DOHH2 (cell line): ENCODE results near the gene DGKB.

Source experiments
- EZH2phosphoT487 ChIP-seq: fragments of 200-600 bp; sonication (generic); IDR thresholded peaks from 2 replicates; pipeline ENCODE4 v1.6.1; 2017; ENCODE audit warnings: borderline replicate concordance, mild to moderate bottlenecking, antibody characterized with exemption, low read length, moderate library complexity, mixed read lengths
- TF ChIP-seq, protein P1 (sequence below): fragments of 200-600 bp; sonication (generic); IDR thresholded peaks from one replicate; pipeline ENCODE4 v1.5.1; 2014; ENCODE audit warnings: antibody characterized with exemption, mild to moderate bottlenecking, low read depth, low read length; ENCODE audit not compliant: poor library complexity, severe bottlenecking

DNA sequence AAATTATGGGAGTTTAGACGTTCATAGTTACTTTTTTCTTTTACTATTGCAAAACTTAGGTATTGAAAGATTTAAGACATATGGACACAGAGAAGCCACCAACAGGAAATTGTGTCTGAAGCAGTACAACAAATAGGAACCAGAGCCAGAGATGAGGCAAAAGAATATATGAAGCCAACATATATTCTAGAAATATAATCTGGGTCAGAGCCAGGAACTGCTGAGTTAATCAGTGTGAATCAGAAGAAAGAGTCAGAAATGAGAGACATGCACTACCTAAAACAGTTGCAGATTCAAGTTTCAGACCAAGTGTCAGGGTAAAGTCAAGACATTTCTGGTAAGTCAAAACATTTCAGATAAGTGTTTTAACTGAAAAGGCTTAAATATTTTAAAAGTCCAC is 67.7 kb downstream of the DGKB start:
- TF ChIP-seq, protein P1, sequence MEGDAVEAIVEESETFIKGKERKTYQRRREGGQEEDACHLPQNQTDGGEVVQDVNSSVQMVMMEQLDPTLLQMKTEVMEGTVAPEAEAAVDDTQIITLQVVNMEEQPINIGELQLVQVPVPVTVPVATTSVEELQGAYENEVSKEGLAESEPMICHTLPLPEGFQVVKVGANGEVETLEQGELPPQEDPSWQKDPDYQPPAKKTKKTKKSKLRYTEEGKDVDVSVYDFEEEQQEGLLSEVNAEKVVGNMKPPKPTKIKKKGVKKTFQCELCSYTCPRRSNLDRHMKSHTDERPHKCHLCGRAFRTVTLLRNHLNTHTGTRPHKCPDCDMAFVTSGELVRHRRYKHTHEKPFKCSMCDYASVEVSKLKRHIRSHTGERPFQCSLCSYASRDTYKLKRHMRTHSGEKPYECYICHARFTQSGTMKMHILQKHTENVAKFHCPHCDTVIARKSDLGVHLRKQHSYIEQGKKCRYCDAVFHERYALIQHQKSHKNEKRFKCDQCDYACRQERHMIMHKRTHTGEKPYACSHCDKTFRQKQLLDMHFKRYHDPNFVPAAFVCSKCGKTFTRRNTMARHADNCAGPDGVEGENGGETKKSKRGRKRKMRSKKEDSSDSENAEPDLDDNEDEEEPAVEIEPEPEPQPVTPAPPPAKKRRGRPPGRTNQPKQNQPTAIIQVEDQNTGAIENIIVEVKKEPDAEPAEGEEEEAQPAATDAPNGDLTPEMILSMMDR: no peak
- TF ChIP-seq EZH2phosphoT487: no peak
